Right cardiac atrium (tissue), 5 donors: ENCODE data around the gene FNTB. TPM values are rescaled to one million over a fixed set of nuclear protein-coding genes. Genes with fewer than 3 reads are reported as not detected.
A peak's percentile ranks its signal among the peaks of the same experiment; 100 is the strongest.

ENCODE experiments used
- ATAC-seq, 2 donors: fragments of 200-7000 bp; cut with Tn5 transposase; one replicate each; pipeline versions ENCODE4 v1.8.0 to v1.9.1; 2020; ENCODE audit warnings: moderate library complexity in 2 of 2, mild to moderate bottlenecking in 1 of 2
- DNase-seq, 3 donors: peaks; one replicate each; pipeline ENCODE4 v3.0.0-alpha.2; 2020
- H3K27ac ChIP-seq: one replicate; pipeline ENCODE4 v1.5.1; 2013; ENCODE audit warnings: mild to moderate bottlenecking, low read length, control low read depth, moderate library complexity
- H3K27me3 ChIP-seq: one replicate; pipeline ENCODE4 v1.6.1; 2013; ENCODE audit not compliant: control insufficient read depth, insufficient read depth
- H3K4me1 ChIP-seq: one replicate; pipeline ENCODE4 v1.6.1; 2013; ENCODE audit warnings: low read length; ENCODE audit not compliant: control insufficient read depth, insufficient read depth
- H3K4me3 ChIP-seq: one replicate; pipeline ENCODE4 v1.5.1; 2013; ENCODE audit warnings: low read length, control low read depth
- H3K9me3 ChIP-seq: one replicate; pipeline ENCODE4 v1.6.1; 2013; ENCODE audit warnings: low read length; ENCODE audit not compliant: control insufficient read depth
- WGBS: extraction: QIAGEN DNeasy Blood & Tissue Kit; methylation state at CpG from one replicate; pipeline ENCODE4 v1.1.7; 2013; 5-methylcytosine and 5-hydroxymethylcytosine counted together
- intact Hi-C, 4 donors: fragments of 100-400 bp; cut with DNase I; formaldehyde crosslinking; loops; one replicate each; pipeline versions ENCODE4 v1.11.0 to v1.14.0; 2022 to 2023
- polyA plus RNA-seq: library from polyadenylated mRNA; stranded (reverse); fragments of 200-250 nt; gene quantifications from one replicate; pipeline ENCODE4 v1.2.3, GENCODE V29; 2013
- total RNA-seq, 4 donors: library from RNA; stranded (reverse); fragmentation: NEBNext Ultra II Directional; extraction: Animal tissue kit (Norgen Biotek cat#: 25700); gene quantifications; one replicate each; pipeline ENCODE4 v1.2.1, GENCODE V29; 2021
- donor health status: healthy with polysubstance abuse.
- donor health status: DM: no; HTN: yes; CAD: no.
- donor health status: DM: no; HTN: no; CAD: no.
- donor health status: DM: no; HTN: yes; CAD: no; lungs with severe emphysema.
- donor health status: DM: yes; HTN: yes; CAD: no.

Gene FNTB
- total and polyA plus RNA-seq, 5 donors: 10.6 to 20.7 (median 14.9) TPM

GRCh38 chr14:65054471-65055085 lies 67.9 kb downstream of the FNTB start:
- no peaks in the 10 kb centered on the region for H3K4me1 ChIP-seq
- WGBS: 82% methylated on average over 23 of the region's 23 CpGs
- DNase-seq (peak in 1 of 3 donors; percentile 58), ATAC-seq (peak; percentile 52 to 56)
- H3K27me3 ChIP-seq: no peaks in the 10 kb centered on the region
- no peak overlapping the region for H3K4me3 ChIP-seq
- no peak overlapping the region for H3K27ac ChIP-seq
- intact Hi-C loops: no loop called here
- no peaks in the 10 kb centered on the region for H3K9me3 ChIP-seq

DNA sequence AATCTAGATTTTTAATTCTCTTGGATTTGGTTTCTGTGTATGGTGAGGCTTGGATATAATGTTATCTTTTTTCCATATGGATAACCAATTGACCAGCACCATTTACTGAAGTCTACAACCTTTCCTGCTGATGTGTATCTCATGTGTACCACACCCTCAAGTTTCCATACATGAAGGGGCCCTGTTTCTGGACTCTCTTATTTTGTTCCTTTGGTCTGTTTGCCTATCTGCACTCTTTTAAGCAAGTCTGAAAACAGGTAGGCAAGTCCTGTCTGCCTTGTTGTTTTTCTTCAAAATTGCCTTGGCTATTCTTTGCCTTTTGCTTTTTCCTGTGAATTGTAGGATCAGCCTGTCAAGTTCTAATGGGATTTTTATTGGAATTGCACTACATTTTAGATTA lies 71.0 kb downstream of the FNTB start:
- no peak for ATAC-seq
- no peak overlapping the region for H3K27ac ChIP-seq

DNA sequence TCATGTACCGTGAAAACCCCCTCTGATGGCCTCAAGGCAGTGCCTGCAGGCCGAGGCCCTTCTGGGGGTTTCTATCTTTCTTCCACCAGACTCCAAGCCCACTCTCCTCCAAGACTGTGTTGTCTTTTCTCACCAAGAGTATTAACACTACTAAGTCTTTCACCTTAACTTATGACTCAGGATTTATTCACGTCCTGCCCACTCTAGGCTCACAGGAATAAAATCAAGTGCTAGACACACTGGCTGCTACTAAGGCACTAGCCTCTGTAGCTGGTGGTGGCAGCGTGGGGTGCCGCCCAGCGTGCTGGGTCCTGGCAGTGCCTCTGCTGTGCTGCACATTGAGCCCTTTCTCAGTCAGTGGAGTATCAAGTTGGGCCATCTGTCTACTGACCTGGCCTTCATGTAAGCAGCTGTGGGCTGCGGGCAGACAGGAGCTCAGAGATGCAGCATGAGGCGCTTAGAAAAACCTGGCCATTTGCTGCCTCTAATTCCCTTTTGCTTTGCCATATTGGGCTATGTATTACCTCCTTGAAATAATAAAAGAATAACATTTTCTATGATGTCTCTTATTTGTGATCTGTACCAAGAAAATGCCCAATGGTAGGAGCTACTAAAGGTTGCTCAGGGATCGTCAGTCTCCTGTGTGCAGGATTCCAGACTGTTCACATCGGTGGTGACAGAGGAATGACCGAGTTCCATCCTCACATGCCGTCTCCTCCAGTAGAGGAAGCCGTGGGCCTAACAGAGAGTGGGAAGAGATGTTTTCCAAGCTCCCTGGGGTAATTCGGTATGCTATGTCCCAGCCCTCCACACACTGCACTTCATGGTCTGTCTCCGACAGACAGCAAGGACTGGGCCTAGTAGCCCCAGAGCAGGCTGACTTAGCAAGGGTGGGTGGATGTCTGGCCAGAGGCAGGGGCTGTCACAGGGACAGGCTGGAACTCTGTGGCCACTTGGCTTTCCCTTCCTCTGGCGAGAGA lies 75.7 kb downstream of the FNTB start:
- Histone ChIP-seq H3K27me3 (no peaks in the 10 kb centered on the region), H3K9me3 (no peaks in the 10 kb centered on the region), H3K27ac (no peak overlapping the region), H3K4me3 (no peak overlapping the region), H3K4me1 (no peaks in the 10 kb centered on the region)
- ATAC-seq (no peak), DNase-seq (no peak)
- 83% methylated on average over 16 of the region's 16 CpGs for WGBS
- intact Hi-C loops: no loop called here

More for the DNA sequence above, 71.0 kb downstream of the FNTB start:
- no peak for DNase-seq
- Histone ChIP-seq H3K4me1 (no peaks in the 10 kb centered on the region), H3K4me3 (no peak overlapping the region), H3K27me3 (no peaks in the 10 kb centered on the region), H3K9me3 (no peaks in the 10 kb centered on the region)
- intact Hi-C loops: no loop called here

DNA sequence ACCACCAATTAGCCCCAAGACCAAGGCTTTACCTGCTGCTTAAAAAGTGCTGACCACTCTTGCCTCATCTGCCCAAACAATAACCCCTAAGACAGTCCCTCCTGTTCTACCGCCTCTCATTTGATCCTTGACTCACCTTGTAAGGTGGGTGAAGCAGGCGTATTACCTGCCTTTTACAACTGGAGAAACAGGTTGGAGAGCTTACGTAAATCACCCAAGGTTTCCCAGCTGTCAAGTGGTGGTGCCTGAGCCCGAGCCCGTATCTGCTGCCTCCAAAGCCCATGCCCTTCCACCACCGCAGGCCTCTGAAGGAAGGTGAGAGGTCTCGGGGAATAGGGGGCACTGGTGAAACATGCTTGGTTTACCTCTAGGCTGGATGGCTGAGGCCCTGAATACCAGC lies 79.0 kb downstream of the FNTB start:
- Histone ChIP-seq H3K9me3 (no peaks in the 10 kb centered on the region), H3K27ac (no peak overlapping the region), H3K4me1 (no peaks in the 10 kb centered on the region), H3K27me3 (no peaks in the 10 kb centered on the region), H3K4me3 (no peak overlapping the region)
- no peak for DNase-seq
- intact Hi-C loops: no loop called here
- no peak for ATAC-seq
- 95% methylated on average over 7 of the region's 7 CpGs for WGBS

DNA sequence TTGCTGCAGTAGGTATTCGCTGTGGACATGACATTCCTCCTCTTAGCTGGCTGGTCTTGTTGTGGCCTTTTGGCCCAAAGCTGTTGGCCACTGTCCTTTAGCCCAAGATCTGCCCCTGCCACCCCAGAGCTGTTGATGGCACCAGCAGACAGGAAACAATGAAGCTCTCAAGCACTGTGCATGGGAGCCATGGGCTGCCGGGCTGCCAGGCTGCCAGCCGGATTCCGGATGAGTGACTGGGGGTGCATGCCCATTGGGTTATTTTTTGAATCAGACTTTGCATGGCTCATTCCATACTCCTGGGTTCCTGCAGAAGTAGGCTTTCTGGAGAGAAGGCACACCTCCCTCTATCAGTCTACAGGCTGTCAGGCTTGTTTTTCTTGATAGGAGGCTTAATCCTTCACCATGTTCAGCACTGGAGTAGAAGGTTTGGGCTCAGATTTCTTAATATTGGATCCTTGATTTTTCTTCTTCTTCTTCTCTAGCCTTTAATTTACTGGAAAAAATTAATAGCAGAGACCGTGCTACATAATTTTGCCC lies 83.2 kb downstream of the FNTB start:
- H3K9me3 ChIP-seq: no peaks in the 10 kb centered on the region
- peaks cover 21% of the 10 kb centered on the region for H3K4me1 ChIP-seq
- no peaks in the 10 kb centered on the region for H3K27me3 ChIP-seq
- 81% methylated on average over 5 of the region's 5 CpGs for WGBS
- ATAC-seq (no peak), DNase-seq (no peak)
- intact Hi-C loops: no loop called here
- H3K4me3 ChIP-seq: no peak overlapping the region
- H3K27ac ChIP-seq: no peak overlapping the region

DNA sequence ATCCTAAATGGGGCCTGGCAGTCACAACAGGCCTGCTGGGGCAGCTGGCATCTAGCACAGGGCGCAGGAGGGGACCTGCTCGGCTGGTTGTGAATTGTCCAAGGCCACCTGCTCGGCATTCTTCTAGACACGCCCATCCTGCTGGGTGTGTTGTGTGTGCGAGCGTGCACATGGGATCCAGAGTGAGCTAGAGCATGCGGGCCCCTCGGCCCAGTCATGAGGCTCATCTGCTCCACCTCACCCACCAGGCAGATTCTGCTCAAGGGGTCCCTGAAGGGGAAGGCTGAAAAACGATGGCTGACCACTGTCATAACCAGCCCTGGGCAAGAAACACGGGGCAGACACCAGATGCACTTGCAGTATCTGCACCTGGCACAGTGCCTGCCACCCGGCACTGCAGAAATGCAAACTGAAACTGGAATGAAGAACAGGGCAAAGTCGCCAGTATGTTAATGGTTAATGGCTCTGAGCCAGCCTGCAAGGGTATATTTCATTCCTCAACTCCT lies 83.8 kb downstream of the FNTB start:
- WGBS: 66% methylated on average over 12 of the region's 12 CpGs
- no peak overlapping the region for H3K4me3 ChIP-seq
- peaks cover 21% of the 10 kb centered on the region for H3K4me1 ChIP-seq
- DNase-seq (no peak), ATAC-seq (peak in 1 of 2 donors; percentile 16)
- intact Hi-C loops: no loop called here
- H3K27me3 ChIP-seq: no peaks in the 10 kb centered on the region
- H3K27ac ChIP-seq: no peak overlapping the region
- H3K9me3 ChIP-seq: no peaks in the 10 kb centered on the region

GRCh38 chr14:65071544-65071943 lies 84.8 kb downstream of the FNTB start:
- Histone ChIP-seq H3K4me1 (peaks cover 21% of the 10 kb centered on the region), H3K4me3 (no peak overlapping the region), H3K27ac (peak overlapping the region; percentile 83), H3K9me3 (no peaks in the 10 kb centered on the region), H3K27me3 (no peaks in the 10 kb centered on the region)
- WGBS: 71% methylated on average over 3 of the region's 3 CpGs
- ATAC-seq (peak in 1 of 2 donors; percentile 15), DNase-seq (no peak)
- intact Hi-C loops: no loop called here

DNA sequence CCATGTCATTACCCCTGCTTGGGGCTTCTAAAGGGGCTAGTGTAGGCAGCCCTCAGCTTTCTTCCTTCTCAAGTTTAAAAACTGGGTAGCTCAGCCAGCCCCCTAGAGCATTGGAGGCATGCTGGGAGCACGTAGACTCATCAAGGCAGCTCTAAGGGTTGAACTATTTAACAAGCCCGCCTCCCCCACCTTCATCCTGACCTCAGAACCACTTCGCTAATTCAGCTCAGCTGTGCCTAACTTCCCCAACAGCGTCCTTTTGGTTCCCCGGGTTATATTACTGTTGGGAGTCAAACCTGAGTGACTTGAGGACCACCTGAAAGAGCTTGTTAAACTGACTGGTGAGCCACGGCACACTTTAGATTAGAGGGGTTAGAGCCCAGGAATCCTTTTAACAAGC lies 85.6 kb downstream of the FNTB start:
- 84% methylated on average over 6 of the region's 6 CpGs for WGBS
- no peak for ATAC-seq

GRCh38 chr14:65072937-65073336 lies 86.2 kb downstream of the FNTB start:
- WGBS: 53% methylated on average over 1 of the region's 1 CpG
- H3K9me3 ChIP-seq: no peaks in the 10 kb centered on the region
- peaks cover 23% of the 10 kb centered on the region for H3K4me1 ChIP-seq
- intact Hi-C loops: no loop called here
- ATAC-seq: peak; percentile 26 to 32
- peak overlapping the region; percentile 83 for H3K27ac ChIP-seq
- H3K4me3 ChIP-seq: no peak overlapping the region
- no peaks in the 10 kb centered on the region for H3K27me3 ChIP-seq
- no peak for DNase-seq

More for the DNA sequence above, 85.6 kb downstream of the FNTB start:
- intact Hi-C loops: no loop called here
- H3K27ac ChIP-seq: peak overlapping the region; percentile 83
- H3K9me3 ChIP-seq: no peaks in the 10 kb centered on the region
- DNase-seq: no peak
- peaks cover 21% of the 10 kb centered on the region for H3K4me1 ChIP-seq
- H3K4me3 ChIP-seq: no peak overlapping the region
- H3K27me3 ChIP-seq: no peaks in the 10 kb centered on the region

DNA sequence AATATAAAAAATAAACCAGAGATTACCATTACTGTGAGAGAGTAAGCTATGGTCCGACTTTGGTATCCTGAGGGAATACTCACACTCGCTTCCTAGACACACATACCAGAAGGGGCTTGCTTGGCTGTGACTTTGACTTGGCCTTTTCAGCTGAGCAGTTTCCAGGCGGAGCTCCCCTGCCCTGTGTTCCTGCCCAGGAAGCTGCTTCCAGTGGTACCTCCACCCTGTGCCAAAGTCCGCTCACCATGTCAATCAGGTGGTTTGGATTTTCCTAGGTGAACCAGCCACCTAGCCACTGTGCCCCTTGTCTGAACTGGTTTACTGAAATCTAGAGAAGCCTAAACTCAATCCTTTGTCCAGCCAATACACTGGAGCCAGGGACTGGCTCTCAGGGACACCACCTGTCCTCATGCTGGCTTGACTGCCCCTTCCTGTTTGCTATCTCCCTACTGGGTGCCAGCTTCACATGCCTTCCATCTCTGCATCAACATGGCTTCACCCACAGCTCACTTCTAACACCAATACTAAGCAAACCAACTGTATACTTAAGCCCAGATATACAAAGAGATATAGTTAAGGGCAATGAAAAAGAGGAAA lies 87.0 kb downstream of the FNTB start:
- Histone ChIP-seq H3K27me3 (no peaks in the 10 kb centered on the region), H3K4me3 (no peak overlapping the region), H3K27ac (peak overlapping the region; percentile 89), H3K9me3 (no peaks in the 10 kb centered on the region), H3K4me1 (peaks cover 23% of the 10 kb centered on the region)
- DNase-seq: no peak
- intact Hi-C loops: no loop called here
- peak; percentile 3 to 26 for ATAC-seq
- WGBS: 63% methylated on average over 4 of the region's 4 CpGs
